ENCODE results near the gene GRIK5.

Gene GRIK5

GRCh38 chr19:41984961-41985360 is 85.0 kb downstream of the GRIK5 start:
- DNase-seq, result no peak

GRCh38 chr19:41981724-41982123 is 88.3 kb downstream of the GRIK5 start:
- DNase-seq, result no peak

GRCh38 chr19:41978470-41978869 is 91.5 kb downstream of the GRIK5 start:
- DNase-seq, result no peak

- DNase-seq, result no peak
Observed at GRCh38 chr19:41977916-41978315, 92.1 kb downstream of the GRIK5 start.

- no peak for DNase-seq
Observed at GRCh38 chr19:41974652-41975051, 95.4 kb downstream of the GRIK5 start.

GRCh38 chr19:41971363-41971762 is 98.6 kb downstream of the GRIK5 start:
- DNase-seq, result no peak

DNA sequence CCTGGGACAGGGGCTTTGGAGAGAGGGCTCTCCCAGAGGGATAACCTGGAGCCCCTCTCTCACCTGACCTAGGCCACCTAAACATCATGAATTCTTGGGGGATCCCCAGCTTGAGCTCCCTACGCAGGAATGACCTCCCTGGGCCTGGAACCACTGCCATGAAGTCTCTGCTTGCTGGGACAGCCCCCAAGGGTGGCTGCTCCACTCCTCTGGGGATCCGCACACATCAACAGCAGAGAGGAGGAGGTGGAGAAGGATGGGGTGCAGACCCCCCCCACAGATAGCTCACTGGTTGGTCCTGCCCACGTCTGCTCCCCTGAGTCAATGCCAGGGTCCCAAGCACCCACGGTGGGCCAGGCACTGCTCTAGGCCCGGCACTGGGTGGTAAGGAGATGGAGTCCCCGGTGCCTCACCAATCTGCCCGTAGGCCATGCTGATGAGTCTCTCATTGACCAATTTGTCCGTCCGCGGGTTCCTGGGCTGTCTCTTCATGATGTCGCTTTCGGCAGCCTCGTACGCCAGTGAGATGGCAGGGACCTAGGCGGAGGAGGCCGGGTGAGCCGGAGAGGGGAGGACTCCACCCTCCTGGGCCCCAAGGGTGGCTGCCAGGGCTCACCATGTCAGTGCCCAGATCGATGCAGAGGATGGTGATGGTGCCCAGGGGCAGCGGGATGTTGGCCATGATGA is 100.1 kb downstream of the GRIK5 start:
- no peak for DNase-seq

GRCh38 chr19:41968751-41969595 is 101.0 kb downstream of the GRIK5 start:
- DNase-seq, result no peak

DNA sequence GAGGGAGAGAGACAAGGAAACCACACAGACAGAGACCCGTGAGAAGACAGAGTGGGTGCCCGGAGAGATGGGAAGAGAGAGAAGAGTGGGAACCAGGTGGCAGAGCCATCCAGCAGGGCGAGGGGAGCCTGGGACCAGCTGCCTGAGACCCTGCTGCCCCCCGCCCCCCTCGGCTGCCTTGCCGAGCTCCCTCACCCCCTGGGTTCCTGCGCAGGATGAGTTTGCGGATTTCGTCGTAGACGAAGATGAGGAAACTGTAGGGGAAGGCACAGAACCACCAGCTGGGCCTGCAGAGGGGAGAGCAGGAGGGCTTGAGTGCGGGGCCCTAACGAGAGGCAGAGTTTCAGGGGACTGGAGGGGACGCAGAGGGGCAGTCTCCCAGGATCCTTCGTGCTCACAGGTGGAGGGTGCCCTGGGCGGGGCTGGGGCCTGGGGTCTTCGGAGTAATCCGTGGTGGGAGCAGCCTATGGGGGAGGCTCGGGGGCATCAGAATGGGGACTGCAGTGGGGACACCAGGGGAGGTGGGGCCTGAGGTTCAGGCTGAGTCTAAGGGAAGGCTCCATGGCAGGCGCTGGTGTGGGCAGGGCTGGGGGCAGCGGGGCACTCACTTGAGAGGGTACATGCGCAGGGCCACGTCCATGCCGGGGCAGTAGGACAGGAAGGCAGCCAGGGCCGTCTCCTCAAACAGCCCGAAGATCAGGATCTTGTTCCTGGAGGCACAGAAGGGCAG is 102.8 kb downstream of the GRIK5 start:
- DNase-seq, result no peak

DNA sequence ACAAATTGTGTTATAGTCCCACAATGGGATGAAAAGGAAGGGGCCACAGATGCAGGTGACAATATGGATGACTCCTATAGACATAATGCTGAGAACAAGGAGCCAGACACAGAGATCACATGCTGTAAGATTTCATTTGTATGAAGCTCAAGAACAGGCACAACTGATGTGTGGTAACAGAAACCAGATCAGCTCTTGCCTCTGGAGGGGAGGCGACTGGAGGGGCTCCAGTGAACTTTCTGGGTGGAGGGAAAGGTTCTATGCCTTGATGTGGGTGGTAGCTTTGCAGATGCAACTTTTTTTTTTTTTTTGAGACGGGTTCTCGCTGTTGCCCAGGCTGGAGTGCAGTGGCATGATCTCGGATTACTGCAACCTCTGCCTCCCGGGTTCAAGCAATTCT is 104.9 kb downstream of the GRIK5 start:
- no peak for DNase-seq

- DNase-seq, result no peak
Observed at GRCh38 chr19:41960973-41961372, 109.0 kb downstream of the GRIK5 start.

GRCh38 chr19:41959056-41960053 is 110.7 kb downstream of the GRIK5 start, which contains the start of gene RABAC1:
RABAC1 (minus strand) TSS chr19:41959321; CDS start chr19:41959292, 29 bp downstream.
- peak; percentile 97 for DNase-seq

DNA sequence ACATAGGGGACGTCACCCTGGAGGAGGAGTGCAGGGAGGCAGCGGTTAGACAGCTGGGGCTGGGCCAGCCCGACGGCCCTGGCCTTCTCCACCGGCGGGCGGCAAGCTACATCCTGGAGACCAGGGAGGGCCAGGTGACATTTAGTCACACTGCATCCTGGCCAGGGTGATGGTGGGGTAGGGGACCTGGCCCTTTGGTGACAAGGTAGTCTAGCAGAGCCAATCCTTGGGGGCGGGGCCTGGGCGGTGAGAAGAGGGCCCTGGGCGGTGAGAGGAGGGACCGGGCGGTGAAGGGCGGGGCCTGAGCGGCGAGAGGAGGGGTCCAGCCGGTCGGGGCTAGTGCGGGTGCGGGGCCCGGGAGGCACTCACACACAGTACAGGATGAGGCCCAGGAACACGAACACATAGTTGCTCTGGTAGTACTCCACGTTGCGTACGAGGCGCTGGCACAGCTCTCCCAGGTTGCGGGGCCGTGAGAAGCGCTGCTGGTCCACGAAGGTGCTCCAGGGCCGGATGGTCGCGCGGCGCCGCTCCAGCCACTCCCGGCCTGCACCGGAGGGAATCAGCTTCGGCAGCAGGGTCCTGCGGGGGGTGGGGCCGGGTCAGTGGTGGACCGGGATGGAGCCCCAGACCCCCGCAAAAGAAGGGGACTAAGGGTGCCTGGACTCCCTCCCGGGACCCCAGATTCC is 111.5 kb downstream of the GRIK5 start:
- peak; percentile 80 for DNase-seq

DNA sequence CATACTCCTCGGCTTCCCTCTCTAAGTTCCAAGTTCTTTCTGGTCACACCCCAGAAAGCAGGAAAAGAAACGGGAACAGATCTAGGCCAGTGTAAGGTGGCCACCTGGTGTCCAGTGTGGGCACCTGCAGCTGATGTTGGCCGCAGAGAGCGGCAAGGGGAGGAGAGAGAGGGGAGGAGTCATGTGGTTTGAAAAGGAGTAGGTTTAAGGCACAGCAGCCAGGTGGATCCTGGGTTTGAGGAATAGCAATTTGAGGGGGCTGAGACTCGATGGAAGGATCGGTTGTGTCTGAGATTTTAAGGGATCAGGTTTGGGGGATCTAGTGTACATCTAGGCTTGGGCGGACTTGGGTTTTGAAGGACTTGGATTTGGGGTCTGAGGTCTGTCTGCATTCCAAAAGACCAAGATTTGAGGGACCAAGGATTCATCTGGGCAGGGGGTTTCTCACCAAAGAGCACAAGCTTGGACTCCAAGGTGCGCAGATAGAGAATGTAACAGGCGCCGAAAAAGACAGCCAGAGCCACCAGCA is 112.1 kb downstream of the GRIK5 start:
- peak; percentile 92 for DNase-seq

DNA sequence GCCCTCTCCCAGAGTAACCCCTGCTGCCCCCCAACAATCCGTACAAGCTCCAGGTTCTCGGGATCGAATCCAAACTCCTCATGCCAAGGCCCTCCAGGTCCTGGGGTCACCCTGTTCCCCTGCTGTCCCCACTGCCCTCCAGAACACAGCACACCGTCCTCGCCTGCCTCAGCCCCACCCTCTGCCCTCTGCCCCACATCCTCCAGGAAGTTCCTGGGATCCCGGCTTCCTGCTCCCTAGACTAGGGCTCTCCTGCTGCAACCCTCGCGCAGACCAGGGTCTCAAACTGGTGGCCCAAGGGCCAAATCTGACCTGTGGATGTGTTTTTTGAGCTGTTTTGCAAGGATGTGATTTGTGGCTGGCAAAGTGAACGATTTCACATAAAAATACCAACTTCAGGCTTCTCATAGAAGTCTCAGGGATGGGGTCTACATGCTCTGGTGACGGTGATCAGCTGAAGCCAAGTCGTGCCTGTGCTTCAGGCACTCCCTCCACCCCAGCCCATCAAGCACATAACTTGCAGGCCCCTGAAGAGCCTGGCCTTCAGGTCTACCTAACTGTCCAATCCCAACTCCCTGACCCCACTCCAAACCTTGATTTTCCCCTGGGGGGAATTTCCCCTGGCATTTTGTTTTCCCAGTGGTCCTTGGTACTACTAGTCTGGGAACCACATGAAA is 112.7 kb downstream of the GRIK5 start:
- DNase-seq, result no peak

- DNase-seq, result no peak
Observed at GRCh38 chr19:41956621-41957020, 113.4 kb downstream of the GRIK5 start.

- DNase-seq, result no peak
Observed at GRCh38 chr19:41955521-41955920, 114.5 kb downstream of the GRIK5 start.

DNA sequence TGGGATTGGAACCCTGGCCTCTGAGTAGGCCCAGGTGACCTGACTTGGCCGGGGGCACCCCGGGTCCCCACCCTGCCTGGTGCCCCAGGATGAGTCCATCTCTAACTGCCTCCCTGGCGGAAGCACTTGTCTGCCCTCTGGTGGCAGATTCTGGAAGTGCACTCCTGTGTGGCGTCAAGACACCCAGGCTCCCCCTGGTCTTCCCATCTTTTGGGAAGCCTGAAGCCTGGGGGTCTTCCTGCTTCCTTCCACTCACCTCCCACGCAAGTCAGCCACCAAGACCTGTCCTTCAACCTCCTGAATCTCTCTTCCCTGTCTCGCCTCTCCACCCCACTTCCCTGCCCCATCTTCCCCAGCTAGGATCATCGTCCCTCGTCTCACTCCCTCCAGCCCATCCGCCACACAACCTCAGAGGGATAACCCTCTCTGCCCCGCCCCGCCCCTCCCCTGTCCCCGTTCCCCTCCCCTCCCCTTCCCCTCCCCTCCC is 118.3 kb downstream of the GRIK5 start:
- DNase-seq, result peak; percentile 54

All from NCI-H748 treated with DMSO at 0.1 percent for 48 hours (cell line).